KMS-11 (cell line): ENCODE results near the gene SCNN1A.

Experiments used
- H2AFZ ChIP-seq: fragments of 200-600 bp; sonication (generic); 2 replicates; pipeline ENCODE4 v1.6.1; 2016; ENCODE audit warnings: antibody characterized with exemption, mixed run types, low read depth
- H3K27ac ChIP-seq: fragments of 200-600 bp; sonication (generic); 2 replicates; pipeline ENCODE4 v1.6.1; 2016; ENCODE audit warnings: mild to moderate bottlenecking, mixed run types
- H3K27me3 ChIP-seq: fragments of 200-600 bp; sonication (generic); 2 replicates; pipeline ENCODE4 v1.6.1; 2017; ENCODE audit warnings: mild to moderate bottlenecking, low read depth, mixed run types, moderate library complexity; ENCODE audit not compliant: insufficient read depth
- H3K36me3 ChIP-seq: fragments of 200-600 bp; sonication (generic); 2 replicates; pipeline ENCODE4 v1.6.1; 2017; ENCODE audit warnings: mild to moderate bottlenecking, mixed run types; ENCODE audit not compliant: insufficient read depth
- H3K4me1 ChIP-seq: fragments of 200-600 bp; sonication (generic); 2 replicates; pipeline ENCODE4 v1.6.1; 2016; ENCODE audit warnings: mild to moderate bottlenecking, low read depth, mixed run types; ENCODE audit not compliant: poor library complexity, severe bottlenecking
- H3K4me2 ChIP-seq: fragments of 200-600 bp; sonication (generic); 2 replicates; pipeline ENCODE4 v1.7.0; 2016; ENCODE audit warnings: mild to moderate bottlenecking, mixed run types
- H3K4me3 ChIP-seq: fragments of 200-600 bp; sonication (generic); IDR thresholded peaks from 2 replicates; pipeline ENCODE4 v1.6.1; 2017; ENCODE audit warnings: low read depth, low read length, mixed read lengths; ENCODE audit not compliant: insufficient read depth
- H3K79me2 ChIP-seq: fragments of 200-600 bp; sonication (generic); 2 replicates; pipeline ENCODE4 v1.6.1; 2016; ENCODE audit warnings: low read depth, mixed run types; ENCODE audit not compliant: insufficient read depth
- H3K9ac ChIP-seq: fragments of 200-600 bp; sonication (generic); 2 replicates; pipeline ENCODE4 v1.6.1; 2016; ENCODE audit warnings: mild to moderate bottlenecking, mixed run types
- H4K20me1 ChIP-seq: fragments of 200-600 bp; sonication (generic); 2 replicates; pipeline ENCODE4 v1.6.1; 2016; ENCODE audit warnings: mild to moderate bottlenecking, mixed run types; ENCODE audit not compliant: insufficient read depth
- TF ChIP-seq, protein P1 (sequence below): fragments of 200-600 bp; sonication (generic); conservative IDR thresholded peaks from 2 replicates; pipeline ENCODE4 v1.6.1; 2017; ENCODE audit warnings: low read depth, mild to moderate bottlenecking, antibody characterized with exemption, low read length, moderate library complexity, mixed read lengths

SCNN1A gene

DNA sequence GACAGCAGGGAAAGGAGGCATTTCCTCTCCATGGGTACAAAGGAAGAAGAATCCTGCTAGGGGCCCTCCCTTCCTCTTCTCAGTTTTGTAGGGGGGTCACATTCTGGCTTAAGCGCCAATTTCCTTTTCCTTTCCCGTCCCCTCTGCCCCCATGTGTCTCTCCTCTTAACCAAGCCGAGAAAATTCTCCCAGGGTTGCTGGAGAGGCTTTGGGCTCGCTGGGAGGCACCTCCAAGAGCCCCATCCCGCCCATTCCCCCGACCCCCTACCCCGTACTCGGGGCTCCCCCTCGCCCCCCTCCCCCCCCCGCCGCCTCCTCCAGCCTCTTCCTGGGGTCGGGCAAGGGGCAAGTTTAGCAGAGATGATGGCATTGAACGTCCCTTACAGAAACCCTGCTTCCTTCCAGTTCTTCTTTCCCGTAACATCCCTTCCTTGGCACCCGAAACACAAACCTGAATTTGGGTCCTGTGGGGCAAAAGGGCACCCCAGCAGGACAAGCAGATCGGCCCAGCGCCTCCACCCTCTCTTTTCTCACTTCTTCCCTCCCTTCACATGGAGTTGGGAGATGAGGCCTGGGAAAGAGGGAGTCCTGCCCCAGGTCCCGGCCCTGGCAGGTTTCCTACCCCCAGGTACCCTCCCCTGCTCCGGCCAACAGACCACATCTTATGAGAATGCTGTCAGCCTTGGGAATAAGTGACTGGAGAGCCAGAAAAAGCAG lies 51.2 kb downstream of the SCNN1A start:
- no peak overlapping the region for H3K27ac ChIP-seq
- H3K9ac ChIP-seq, result no peak overlapping the region

DNA sequence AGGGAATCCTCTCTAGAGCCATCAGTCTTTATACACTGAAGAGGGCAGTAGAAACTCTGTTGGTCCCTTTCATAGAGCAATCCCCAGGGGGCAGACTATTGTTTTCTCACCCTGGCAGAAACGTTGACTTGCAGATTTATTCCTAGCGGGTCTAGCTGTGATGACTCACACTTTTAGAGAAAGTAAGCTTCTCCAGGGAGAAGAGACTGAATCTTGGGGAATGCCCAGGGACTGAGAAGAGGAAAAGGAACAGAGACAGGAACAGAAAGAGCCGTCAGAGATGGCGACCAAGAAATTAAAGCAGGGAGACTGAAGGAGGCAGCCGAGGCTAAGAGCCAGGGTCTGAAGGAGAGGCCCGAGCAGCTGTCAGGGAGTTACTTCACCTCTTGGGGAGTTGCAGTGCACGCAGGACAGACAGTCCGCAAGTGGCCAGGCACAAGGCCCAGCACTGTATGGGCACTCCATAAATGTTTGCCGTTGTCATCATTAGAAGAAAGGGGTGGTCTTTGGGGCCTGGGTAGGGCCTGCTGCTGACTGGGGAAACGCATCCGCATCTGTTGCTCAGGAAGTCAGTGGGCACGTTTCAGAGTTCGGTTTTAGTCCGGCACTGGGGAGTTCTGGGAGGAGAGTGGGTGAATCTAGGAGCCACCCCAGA lies 51.9 kb downstream of the SCNN1A start:
- H2AFZ ChIP-seq, result peak overlapping the region; percentile 43; the same call in 1 of the 2 replicates
- H3K4me3 ChIP-seq, result no peak overlapping the region

More for the DNA sequence above, 51.2 kb downstream of the SCNN1A start:
- Histone ChIP-seq H3K4me3 (no peak overlapping the region), H3K27me3 (no peaks in the 10 kb centered on the region; the same call in 1 of the 2 replicates), H2AFZ (no peak overlapping the region), H3K4me2 (no peak overlapping the region), H4K20me1 (no peaks in the 10 kb centered on the region), H3K79me2 (no peaks in the 10 kb centered on the region), H3K36me3 (no peaks in the 10 kb centered on the region), H3K4me1 (peaks cover 12% of the 10 kb centered on the region)
- TF ChIP-seq, protein P1, sequence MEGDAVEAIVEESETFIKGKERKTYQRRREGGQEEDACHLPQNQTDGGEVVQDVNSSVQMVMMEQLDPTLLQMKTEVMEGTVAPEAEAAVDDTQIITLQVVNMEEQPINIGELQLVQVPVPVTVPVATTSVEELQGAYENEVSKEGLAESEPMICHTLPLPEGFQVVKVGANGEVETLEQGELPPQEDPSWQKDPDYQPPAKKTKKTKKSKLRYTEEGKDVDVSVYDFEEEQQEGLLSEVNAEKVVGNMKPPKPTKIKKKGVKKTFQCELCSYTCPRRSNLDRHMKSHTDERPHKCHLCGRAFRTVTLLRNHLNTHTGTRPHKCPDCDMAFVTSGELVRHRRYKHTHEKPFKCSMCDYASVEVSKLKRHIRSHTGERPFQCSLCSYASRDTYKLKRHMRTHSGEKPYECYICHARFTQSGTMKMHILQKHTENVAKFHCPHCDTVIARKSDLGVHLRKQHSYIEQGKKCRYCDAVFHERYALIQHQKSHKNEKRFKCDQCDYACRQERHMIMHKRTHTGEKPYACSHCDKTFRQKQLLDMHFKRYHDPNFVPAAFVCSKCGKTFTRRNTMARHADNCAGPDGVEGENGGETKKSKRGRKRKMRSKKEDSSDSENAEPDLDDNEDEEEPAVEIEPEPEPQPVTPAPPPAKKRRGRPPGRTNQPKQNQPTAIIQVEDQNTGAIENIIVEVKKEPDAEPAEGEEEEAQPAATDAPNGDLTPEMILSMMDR, result no peak

DNA sequence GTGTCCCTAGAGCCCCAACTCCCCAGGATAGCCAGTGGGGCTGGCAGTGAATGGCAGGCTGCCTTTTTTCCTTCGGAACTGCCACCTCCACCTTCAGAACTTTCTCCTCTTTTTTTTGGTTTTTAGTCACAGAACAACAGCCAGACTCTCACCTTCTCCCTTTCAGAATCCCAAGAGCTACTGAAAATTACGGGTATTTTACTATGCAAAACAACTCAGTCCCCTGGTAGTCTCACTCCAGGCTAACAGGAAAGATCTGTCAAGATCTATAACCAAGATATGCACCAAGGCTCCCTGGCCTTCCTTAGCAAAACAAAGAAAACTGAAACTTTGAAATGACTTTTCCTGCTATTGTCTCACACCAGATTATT lies 52.4 kb downstream of the SCNN1A start:
- Histone ChIP-seq H3K9ac (no peak overlapping the region), H3K36me3 (no peaks in the 10 kb centered on the region), H4K20me1 (no peaks in the 10 kb centered on the region), H3K27me3 (no peaks in the 10 kb centered on the region; the same call in 1 of the 2 replicates), H3K4me1 (peaks cover 12% of the 10 kb centered on the region), H3K4me3 (no peak overlapping the region), H3K27ac (no peak overlapping the region), H2AFZ (no peak overlapping the region; the same call in 1 of the 2 replicates), H3K79me2 (no peaks in the 10 kb centered on the region), H3K4me2 (no peak overlapping the region; the same call in 1 of the 2 replicates)
- TF ChIP-seq, protein P1, result no peak

More for the DNA sequence above, 51.9 kb downstream of the SCNN1A start:
- no peaks in the 10 kb centered on the region for H4K20me1 ChIP-seq
- H3K27me3 ChIP-seq, result no peaks in the 10 kb centered on the region; the same call in 1 of the 2 replicates
- H3K9ac ChIP-seq, result peak overlapping the region; percentile 16; the same call in 1 of the 2 replicates
- TF ChIP-seq, protein P1, result peak; percentile 56
- peak overlapping the region; percentile 46 for H3K4me2 ChIP-seq
- no peaks in the 10 kb centered on the region for H3K36me3 ChIP-seq
- H3K79me2 ChIP-seq, result no peaks in the 10 kb centered on the region
- H3K4me1 ChIP-seq, result peaks cover 12% of the 10 kb centered on the region
- H3K27ac ChIP-seq, result peak overlapping the region; percentile 42; the same call in 1 of the 2 replicates

DNA sequence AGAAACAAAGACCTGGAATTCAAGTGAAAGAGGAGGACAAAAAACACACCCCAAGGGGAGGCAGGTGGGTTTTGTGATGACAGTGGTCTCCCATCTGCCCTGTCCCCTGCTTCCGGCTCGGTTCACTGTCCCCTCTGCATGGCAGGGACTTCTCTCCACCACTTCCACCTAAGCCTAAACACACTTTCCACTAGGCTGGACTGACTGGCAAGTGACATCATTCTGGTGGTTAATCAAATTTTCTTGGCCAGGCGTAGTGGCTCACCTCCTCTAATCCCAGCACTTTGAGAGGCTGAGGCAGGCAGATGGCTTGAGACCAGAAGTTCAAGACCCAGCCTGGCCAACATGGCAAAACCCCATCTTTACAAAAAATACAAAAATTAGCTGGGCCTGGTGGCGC lies 53.0 kb downstream of the SCNN1A start:
- H3K27me3 ChIP-seq, result no peaks in the 10 kb centered on the region; the same call in 1 of the 2 replicates
- H3K4me3 ChIP-seq, result no peak overlapping the region
- H3K9ac ChIP-seq, result no peak overlapping the region
- H3K27ac ChIP-seq, result no peak overlapping the region
- H4K20me1 ChIP-seq, result no peaks in the 10 kb centered on the region
- no peaks in the 10 kb centered on the region for H3K79me2 ChIP-seq
- H2AFZ ChIP-seq, result no peak overlapping the region
- H3K36me3 ChIP-seq, result no peaks in the 10 kb centered on the region
- no peak overlapping the region for H3K4me2 ChIP-seq
- TF ChIP-seq, protein P1, result no peak
- peaks cover 12% of the 10 kb centered on the region for H3K4me1 ChIP-seq
